HG02623 (cell line): ENCODE measurements around the gene PLEKHA1.

ENCODE experiments used
- ATAC-seq: cut with Tn5 transposase; IDR thresholded peaks from one replicate; pipeline ENCODE4 v1.9.1; 2021; ENCODE audit warnings: moderate library complexity; ENCODE audit not compliant: unreplicated experiment

The PLEKHA1 gene

GRCh38 chr10:122375679-122376160 lies 1.2 kb downstream of the PLEKHA1 start:
- no peak for ATAC-seq

- ATAC-seq = no peak
Observed at GRCh38 chr10:122376364-122376961, 2.0 kb downstream of the PLEKHA1 start.

GRCh38 chr10:122379041-122379440 lies 4.5 kb downstream of the PLEKHA1 start:
- no peak for ATAC-seq

- no peak for ATAC-seq
Observed at GRCh38 chr10:122379537-122379936, 5.0 kb downstream of the PLEKHA1 start.

- no peak for ATAC-seq
Observed at GRCh38 chr10:122380703-122381102, 6.2 kb downstream of the PLEKHA1 start.

GRCh38 chr10:122381680-122382079 lies 7.2 kb downstream of the PLEKHA1 start:
- no peak for ATAC-seq

- no peak for ATAC-seq
Observed at GRCh38 chr10:122386514-122386913, 12.0 kb downstream of the PLEKHA1 start.

GRCh38 chr10:122387572-122387971 lies 13.1 kb downstream of the PLEKHA1 start:
- ATAC-seq = no peak

- ATAC-seq = no peak
Observed at GRCh38 chr10:122388287-122388997, 13.9 kb downstream of the PLEKHA1 start.

- ATAC-seq = no peak
Observed at GRCh38 chr10:122390271-122390670, 15.8 kb downstream of the PLEKHA1 start.

- no peak for ATAC-seq
Observed at GRCh38 chr10:122390679-122391078, 16.2 kb downstream of the PLEKHA1 start.

GRCh38 chr10:122391875-122392274 lies 17.4 kb downstream of the PLEKHA1 start:
- ATAC-seq = no peak

GRCh38 chr10:122392835-122393234 lies 18.3 kb downstream of the PLEKHA1 start:
- ATAC-seq = no peak

GRCh38 chr10:122393288-122393687 lies 18.8 kb downstream of the PLEKHA1 start:
- ATAC-seq = no peak

- no peak for ATAC-seq
Observed at GRCh38 chr10:122402548-122403131, 28.1 kb downstream of the PLEKHA1 start.

GRCh38 chr10:122404576-122404975 lies 30.1 kb downstream of the PLEKHA1 start:
- no peak for ATAC-seq

- no peak for ATAC-seq
Observed at GRCh38 chr10:122407375-122408125, 33.0 kb downstream of the PLEKHA1 start.

GRCh38 chr10:122413327-122413726 lies 38.8 kb downstream of the PLEKHA1 start:
- no peak for ATAC-seq

- no peak for ATAC-seq
Observed at GRCh38 chr10:122417667-122418066, 43.2 kb downstream of the PLEKHA1 start.

- no peak for ATAC-seq
Observed at GRCh38 chr10:122419016-122419415, 44.5 kb downstream of the PLEKHA1 start.

- no peak for ATAC-seq
Observed at GRCh38 chr10:122419876-122420623, 45.5 kb downstream of the PLEKHA1 start.
